T-helper 17 cell (primary cell): ENCODE results near the gene PSMD1. TPM values are rescaled to one million over a fixed set of nuclear protein-coding genes. Genes with fewer than 3 reads are reported as not detected.
"Not testable (repeated sequence)": the region's sequence is repeated elsewhere in the genome, so short reads cannot be mapped to it uniquely, and the experiment has no call there.

Experiments
- ATAC-seq: fragments of 150-1000 bp; cut with Tn5 transposase; 2 replicates; pipeline ENCODE4 v1.10.0; 2021; ENCODE audit warnings: mild to moderate bottlenecking, moderate library complexity
- DNase-seq, 3 donors: peaks; one replicate each; pipeline versions ENCODE4 v3.0.0 to v3.0.0-alpha.2; 2020 to 2021
- H3K9me3 ChIP-seq: one replicate; pipeline ENCODE4 v1.7.0; 2013; ENCODE audit warnings: low read length, mild to moderate bottlenecking; ENCODE audit not compliant: control insufficient read depth, poor library complexity, severe bottlenecking
- H3K27ac Mint-ChIP-seq: one replicate; pipeline ENCODE4 v1.8.0; 2022; ENCODE audit warnings: mild to moderate bottlenecking, moderate library complexity, mixed read lengths
- H3K27me3 Mint-ChIP-seq: one replicate; pipeline ENCODE4 v1.8.0; 2022; ENCODE audit warnings: mixed read lengths
- H3K36me3 Mint-ChIP-seq: one replicate; pipeline ENCODE4 v1.8.0; 2022; ENCODE audit warnings: low read depth, mixed read lengths
- H3K4me1 Mint-ChIP-seq: one replicate; pipeline ENCODE4 v1.8.0; 2022; ENCODE audit warnings: mild to moderate bottlenecking, mixed read lengths
- H3K4me3 Mint-ChIP-seq: one replicate; pipeline ENCODE4 v1.8.0; 2022; ENCODE audit warnings: mild to moderate bottlenecking, moderate library complexity, mixed read lengths
- total RNA-seq, 4 donors: library from RNA in 2 of 4; stranded (reverse) in 2 of 4; gene quantifications; one replicate each; pipeline ENCODE4 v1.2.3 and lab custom pipeline; 2022 to 2026

The PSMD1 gene
- total RNA-seq, 2 donors from 2014 or later: 42.8 to 43.5 TPM

DNA sequence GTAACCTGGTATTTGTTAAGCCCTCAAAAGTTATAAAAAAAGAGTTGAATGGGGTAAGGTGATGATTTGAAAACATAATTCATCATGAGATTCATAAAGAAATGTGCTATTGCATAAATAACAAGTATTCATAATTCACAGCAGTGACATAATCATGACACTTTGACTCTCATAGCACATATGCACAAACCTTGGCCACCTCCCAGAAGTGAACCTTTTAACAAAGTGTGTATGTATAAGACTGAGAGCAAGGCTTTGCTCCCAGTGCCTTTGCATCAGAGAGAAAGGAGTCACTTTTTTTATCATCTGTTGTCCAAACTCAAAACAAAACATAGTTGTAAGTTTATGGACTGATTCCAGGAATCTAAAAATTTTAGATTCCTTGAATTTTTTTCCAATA is 83.1 kb downstream of the PSMD1 start:
- H3K9me3 ChIP-seq: no peaks in the 10 kb centered on the region
- peaks cover 2% of the 10 kb centered on the region for H3K36me3 Mint-ChIP-seq
- no peak overlapping the region for H3K4me3 Mint-ChIP-seq
- peaks cover 5% of the 10 kb centered on the region for H3K4me1 Mint-ChIP-seq
- no peak for ATAC-seq
- no peaks in the 10 kb centered on the region for H3K27me3 Mint-ChIP-seq
- H3K27ac Mint-ChIP-seq: no peak overlapping the region
- no peak for DNase-seq

DNA sequence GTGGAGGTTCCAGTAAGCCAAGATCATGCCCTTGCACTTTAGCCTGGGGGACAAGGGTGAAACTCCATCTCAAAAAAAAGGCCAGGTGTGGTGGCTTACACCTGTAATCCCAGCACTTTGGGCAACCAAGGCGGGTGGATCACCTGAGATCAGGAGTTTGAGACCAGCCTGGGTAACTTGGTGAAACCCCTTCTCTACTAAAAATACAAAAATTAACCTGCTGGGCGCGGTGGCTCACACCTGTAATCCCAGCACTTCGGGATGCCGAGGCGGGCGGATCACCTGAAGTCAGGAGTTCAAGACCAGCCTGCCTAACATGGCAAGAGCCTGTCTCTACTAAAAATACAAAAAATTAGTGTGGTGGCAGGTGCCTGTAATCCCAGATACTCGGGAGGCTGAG is 84.1 kb downstream of the PSMD1 start:
- not testable (repeated sequence) for H3K4me1 Mint-ChIP-seq, H3K27me3 Mint-ChIP-seq, ATAC-seq, H3K9me3 ChIP-seq, H3K4me3 Mint-ChIP-seq, DNase-seq, H3K27ac Mint-ChIP-seq, H3K36me3 Mint-ChIP-seq

DNA sequence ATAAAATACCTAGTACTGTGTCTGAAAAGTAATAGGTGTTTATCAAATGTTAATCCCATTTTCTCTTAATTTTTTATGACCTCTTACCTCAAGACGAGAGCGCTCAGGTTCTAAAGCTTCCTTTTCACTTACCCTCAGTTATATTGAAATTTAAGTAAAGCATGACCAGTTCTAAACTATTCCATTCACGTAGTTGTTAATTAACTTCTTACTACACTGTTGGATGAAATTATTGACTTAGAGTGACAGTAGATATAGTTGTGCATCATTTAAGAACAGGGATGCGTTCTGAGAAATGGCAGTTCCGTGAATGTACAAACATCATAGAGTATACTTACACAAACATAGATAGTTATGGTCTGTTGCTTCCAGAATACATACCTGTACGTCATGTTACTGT is 88.2 kb downstream of the PSMD1 start:
- no peaks in the 10 kb centered on the region for H3K9me3 ChIP-seq
- ATAC-seq (no peak), DNase-seq (no peak)
- no peaks in the 10 kb centered on the region for H3K27me3 Mint-ChIP-seq
- H3K4me3 Mint-ChIP-seq: no peak overlapping the region
- H3K4me1 Mint-ChIP-seq: peaks cover 2% of the 10 kb centered on the region
- peaks cover 10% of the 10 kb centered on the region for H3K36me3 Mint-ChIP-seq
- no peak overlapping the region for H3K27ac Mint-ChIP-seq

DNA sequence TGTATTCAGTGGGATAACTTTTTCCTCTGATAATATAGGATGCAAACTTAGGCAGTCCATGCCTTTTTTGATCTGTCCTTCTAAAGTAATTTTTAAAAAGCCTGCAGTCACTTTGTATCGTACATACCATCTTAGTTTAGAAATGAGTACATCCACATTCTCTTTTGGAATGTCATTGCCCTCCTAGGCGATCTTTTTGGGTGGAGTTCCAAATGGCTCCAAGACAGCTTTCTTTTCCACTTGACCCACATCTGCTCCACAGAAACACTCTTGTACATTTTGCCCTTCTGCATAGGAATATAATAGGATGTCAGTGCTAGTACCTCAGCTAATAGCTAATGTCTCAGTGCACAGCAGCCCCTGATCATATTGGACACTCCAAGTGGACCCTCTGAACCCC is 90.0 kb downstream of the PSMD1 start:
- Mint-ChIP-seq H3K4me3 (no peak overlapping the region), H3K27ac (peak overlapping the region; percentile 19), H3K4me1 (no peaks in the 10 kb centered on the region), H3K36me3 (peaks cover 10% of the 10 kb centered on the region), H3K27me3 (no peaks in the 10 kb centered on the region)
- no peak for DNase-seq
- no peak for ATAC-seq
- H3K9me3 ChIP-seq: no peaks in the 10 kb centered on the region

DNA sequence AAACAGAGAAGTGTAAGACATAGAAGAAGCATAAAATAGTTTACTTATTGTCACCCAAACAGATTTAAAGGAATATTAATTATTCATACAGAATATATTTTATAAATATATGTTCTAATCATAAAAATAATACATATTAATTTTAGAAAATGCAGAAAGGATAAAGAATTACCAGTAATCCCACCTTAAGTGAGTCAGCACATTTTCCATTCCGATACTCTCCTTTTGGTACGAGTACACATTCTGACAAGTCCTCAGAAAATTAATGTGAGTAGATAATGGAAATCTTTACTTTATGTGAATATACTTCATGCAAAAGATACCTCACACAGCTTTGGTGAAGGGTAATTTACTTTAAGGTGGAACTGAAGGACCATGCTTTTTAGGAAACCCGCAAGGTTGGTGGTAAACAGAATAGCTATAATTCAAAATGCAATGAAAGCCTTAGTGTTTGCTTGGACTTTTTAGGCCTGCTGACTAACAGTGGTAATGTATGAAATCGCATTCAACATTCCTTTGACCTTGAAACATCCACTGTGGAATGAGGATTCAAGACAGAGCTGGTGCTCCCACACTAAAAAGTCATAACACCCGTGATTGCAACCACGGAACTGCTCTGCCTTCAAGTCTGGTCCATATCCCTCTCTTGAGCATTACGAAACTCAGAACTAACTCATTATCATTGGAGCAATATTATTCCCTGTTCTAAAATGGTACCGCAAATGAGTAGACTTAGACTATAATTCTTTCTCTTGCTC is 96.3 kb downstream of the PSMD1 start:
- peaks cover 9% of the 10 kb centered on the region for H3K36me3 Mint-ChIP-seq
- H3K27ac Mint-ChIP-seq: no peak overlapping the region
- ATAC-seq (no peak), DNase-seq (no peak)
- no peaks in the 10 kb centered on the region for H3K4me1 Mint-ChIP-seq
- no peaks in the 10 kb centered on the region for H3K9me3 ChIP-seq
- no peak overlapping the region for H3K4me3 Mint-ChIP-seq
- H3K27me3 Mint-ChIP-seq: no peaks in the 10 kb centered on the region

DNA sequence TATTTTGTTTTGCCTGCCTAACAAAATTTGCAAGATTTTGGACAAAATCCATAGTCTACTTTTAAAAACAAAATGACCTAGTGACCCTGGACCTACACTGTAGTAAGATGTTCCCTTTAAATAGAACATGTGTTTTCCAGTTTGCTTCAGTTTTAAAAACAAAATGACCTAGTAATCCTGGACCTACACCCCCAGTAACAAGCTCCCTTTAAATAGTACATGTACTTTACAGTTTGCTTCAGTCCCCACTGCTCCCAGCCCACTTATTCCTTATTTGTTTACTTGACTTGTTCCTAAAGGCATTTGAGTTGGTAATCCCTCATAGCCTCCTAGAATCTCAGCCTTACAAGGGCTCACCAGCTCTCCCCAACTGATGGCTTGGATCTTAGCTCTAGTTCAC is 102.6 kb downstream of the PSMD1 start:
- no peak overlapping the region for H3K4me3 Mint-ChIP-seq
- DNase-seq (no peak), ATAC-seq (no peak)
- H3K4me1 Mint-ChIP-seq: peaks cover 13% of the 10 kb centered on the region
- H3K27me3 Mint-ChIP-seq: no peaks in the 10 kb centered on the region
- no peak overlapping the region for H3K27ac Mint-ChIP-seq
- H3K9me3 ChIP-seq: no peaks in the 10 kb centered on the region
- H3K36me3 Mint-ChIP-seq: peaks cover 6% of the 10 kb centered on the region

DNA sequence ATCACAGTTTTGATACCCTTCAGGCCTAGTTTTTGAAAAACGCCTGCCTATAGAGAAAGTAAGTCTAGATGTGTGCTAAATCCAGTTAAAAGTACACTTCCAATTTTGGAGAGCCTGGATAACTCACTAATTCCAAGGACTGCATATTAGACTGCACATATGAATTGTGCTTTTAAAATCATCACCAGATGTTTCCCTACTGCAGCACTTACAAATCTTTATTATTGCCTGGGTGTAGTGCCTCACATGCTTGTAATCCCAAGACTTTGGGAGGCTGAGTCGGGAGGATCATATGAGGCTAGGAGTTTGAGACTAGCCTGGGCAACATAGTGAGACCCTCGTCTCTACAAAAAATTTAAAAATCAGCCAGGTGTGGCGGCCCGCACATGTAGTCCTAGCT is 104.0 kb downstream of the PSMD1 start:
- no peak for ATAC-seq
- H3K4me3 Mint-ChIP-seq: no peak overlapping the region
- no peak overlapping the region for H3K27ac Mint-ChIP-seq
- peaks cover 2% of the 10 kb centered on the region for H3K36me3 Mint-ChIP-seq
- peaks cover 13% of the 10 kb centered on the region for H3K4me1 Mint-ChIP-seq
- no peaks in the 10 kb centered on the region for H3K9me3 ChIP-seq
- no peaks in the 10 kb centered on the region for H3K27me3 Mint-ChIP-seq
- DNase-seq: no peak

DNA sequence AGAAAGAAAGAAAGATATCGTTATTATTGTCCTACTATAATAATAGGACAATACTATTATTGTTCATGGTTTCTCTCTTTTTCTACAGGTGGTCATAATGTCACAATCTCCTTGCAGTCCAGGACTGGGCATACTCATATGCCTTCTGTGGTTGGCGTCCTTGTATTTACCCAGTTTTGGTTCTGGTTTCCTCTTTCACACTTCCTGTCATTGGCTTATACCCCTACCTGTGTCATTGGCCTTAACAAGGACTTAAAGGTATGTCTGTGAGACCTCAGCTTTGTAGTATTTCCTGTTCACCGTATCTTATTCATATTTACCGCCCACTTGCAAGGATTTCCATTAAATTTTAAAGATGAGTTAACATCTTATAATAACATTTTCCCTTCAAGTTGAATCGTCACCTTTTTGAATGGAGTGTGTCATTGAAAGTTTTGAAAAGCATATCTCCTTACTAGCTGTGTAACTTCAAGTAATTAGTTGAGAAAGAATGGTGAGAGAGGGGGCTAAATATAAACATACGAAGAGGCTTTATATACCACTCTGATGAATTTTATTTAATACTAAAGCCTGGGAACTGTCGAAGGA is 104.7 kb downstream of the PSMD1 start:
- H3K27me3 Mint-ChIP-seq: no peaks in the 10 kb centered on the region
- H3K4me3 Mint-ChIP-seq: no peak overlapping the region
- DNase-seq (no peak), ATAC-seq (no peak)
- H3K4me1 Mint-ChIP-seq: peaks cover 13% of the 10 kb centered on the region
- peaks cover 4% of the 10 kb centered on the region for H3K36me3 Mint-ChIP-seq
- peak overlapping the region; percentile 11 for H3K27ac Mint-ChIP-seq
- H3K9me3 ChIP-seq: no peaks in the 10 kb centered on the region

DNA sequence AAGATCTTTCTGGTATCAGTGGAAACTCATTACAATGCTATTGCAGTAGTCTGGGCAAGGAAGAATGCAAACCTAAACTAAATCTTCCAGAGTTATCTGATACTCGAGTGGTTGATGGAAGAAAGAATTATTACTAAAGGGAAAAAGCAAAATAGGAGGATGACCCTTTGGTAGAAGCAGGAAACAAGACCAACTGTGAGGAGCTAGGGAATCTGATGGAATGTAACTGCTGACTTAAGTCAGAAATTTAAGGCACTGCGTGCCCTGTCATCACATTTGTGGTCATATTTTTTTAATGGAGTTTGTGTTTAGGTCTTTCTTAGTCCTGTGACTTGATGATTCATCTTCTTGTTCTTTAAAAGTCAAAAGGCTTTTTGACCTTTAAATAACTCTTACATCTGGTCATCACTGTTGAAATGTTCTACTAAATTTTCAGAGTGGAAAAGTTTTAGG is 105.2 kb downstream of the PSMD1 start:
- peaks cover 10% of the 10 kb centered on the region for H3K36me3 Mint-ChIP-seq
- peaks cover 17% of the 10 kb centered on the region for H3K4me1 Mint-ChIP-seq
- no peak overlapping the region for H3K4me3 Mint-ChIP-seq
- H3K27me3 Mint-ChIP-seq: no peaks in the 10 kb centered on the region
- DNase-seq: no peak
- ATAC-seq: no peak
- peak overlapping the region; percentile 11 for H3K27ac Mint-ChIP-seq
- H3K9me3 ChIP-seq: no peaks in the 10 kb centered on the region

DNA sequence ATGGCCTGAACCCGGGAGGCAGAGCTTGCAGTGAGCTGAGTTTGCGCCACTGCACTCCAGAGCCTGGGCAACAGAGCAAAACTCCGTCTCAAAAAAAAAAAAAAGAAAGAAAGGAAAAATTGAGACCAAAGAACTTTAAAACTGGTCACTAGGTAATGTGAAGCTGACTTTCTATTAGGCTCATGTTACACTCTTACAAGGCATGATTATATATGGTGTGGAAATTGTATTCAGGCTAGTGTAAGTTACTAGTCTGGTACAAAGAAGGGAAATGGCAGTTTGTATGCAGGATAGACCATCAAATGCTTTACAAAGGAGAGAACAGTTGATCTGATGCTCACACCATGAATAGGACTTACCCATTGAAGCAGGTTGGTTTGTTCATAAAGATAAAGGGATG is 106.3 kb downstream of the PSMD1 start:
- Mint-ChIP-seq H3K4me3 (no peak overlapping the region), H3K27me3 (no peaks in the 10 kb centered on the region), H3K4me1 (peaks cover 21% of the 10 kb centered on the region), H3K36me3 (peaks cover 13% of the 10 kb centered on the region), H3K27ac (no peak overlapping the region)
- ATAC-seq (no peak), DNase-seq (no peak)
- H3K9me3 ChIP-seq: no peaks in the 10 kb centered on the region

DNA sequence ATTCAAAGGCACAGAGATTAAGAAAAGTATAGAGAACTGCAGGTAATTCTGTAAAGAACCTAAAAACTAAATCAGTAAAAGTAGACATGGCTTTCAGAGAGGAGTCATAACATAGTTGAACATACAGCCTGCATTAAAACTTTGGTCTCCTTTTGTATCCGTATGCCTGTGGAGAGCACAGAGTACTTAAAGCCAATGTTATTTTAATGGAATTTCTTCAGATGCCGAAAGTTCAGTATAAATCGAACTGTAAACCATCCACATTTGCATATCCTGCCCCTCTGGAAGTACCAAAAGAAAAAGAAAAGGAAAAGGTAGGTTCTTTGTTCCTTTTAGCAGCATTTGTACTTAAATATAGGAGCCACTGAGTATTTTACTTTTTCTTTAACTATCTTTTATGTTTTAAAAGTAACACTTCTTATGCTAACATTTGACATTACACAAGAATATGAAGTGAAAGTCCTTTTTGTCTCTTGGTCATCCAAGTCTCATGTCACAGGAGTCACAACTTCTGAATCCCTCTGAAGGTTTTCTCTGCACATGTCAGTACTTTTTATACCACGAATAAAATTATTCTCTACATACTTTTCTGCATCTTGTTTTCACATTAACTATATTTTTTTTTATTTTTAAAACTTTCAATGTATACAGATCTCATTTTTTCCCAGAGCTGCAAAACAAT is 106.9 kb downstream of the PSMD1 start:
- Mint-ChIP-seq H3K4me1 (peaks cover 21% of the 10 kb centered on the region), H3K36me3 (peaks cover 14% of the 10 kb centered on the region), H3K4me3 (no peak overlapping the region), H3K27ac (no peak overlapping the region), H3K27me3 (no peaks in the 10 kb centered on the region)
- DNase-seq (no peak), ATAC-seq (no peak)
- no peaks in the 10 kb centered on the region for H3K9me3 ChIP-seq

DNA sequence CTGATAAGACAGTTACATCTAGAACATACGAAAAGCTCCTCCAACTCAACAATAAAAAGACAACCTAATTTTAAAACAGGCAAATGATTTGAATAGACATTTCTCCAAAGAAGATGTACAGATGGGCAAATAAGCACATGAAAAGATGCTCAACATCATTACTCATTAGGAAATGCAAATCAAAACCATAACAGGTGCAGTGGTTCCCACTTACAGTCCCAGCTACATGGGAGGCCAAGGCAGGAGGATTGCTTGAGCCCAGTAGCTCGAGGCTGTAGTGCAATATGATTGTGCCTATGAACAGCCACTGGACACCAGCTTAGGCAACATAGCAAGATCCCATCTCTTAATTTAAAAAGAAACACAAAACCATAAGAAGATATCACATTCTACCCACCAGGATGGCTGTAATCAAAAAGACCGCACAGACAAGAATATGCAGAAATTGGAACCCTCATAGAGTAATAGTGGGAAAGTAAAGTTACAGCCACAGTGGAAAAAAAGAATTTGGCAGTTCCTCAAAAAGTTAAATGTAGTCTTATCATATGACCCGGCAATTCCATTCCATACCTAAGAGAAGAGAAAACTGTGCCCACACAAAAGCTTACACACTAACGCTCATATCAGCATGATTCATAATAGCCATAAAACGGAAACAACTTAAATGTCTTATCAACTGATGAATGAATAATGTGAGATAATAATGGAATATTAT is 111.2 kb downstream of the PSMD1 start:
- ATAC-seq (no peak), DNase-seq (no peak)
- peaks cover 19% of the 10 kb centered on the region for H3K36me3 Mint-ChIP-seq
- no peak overlapping the region for H3K4me3 Mint-ChIP-seq
- H3K27ac Mint-ChIP-seq: peak overlapping the region; percentile 61
- H3K27me3 Mint-ChIP-seq: no peaks in the 10 kb centered on the region
- H3K9me3 ChIP-seq: no peaks in the 10 kb centered on the region
- H3K4me1 Mint-ChIP-seq: peaks cover 7% of the 10 kb centered on the region

DNA sequence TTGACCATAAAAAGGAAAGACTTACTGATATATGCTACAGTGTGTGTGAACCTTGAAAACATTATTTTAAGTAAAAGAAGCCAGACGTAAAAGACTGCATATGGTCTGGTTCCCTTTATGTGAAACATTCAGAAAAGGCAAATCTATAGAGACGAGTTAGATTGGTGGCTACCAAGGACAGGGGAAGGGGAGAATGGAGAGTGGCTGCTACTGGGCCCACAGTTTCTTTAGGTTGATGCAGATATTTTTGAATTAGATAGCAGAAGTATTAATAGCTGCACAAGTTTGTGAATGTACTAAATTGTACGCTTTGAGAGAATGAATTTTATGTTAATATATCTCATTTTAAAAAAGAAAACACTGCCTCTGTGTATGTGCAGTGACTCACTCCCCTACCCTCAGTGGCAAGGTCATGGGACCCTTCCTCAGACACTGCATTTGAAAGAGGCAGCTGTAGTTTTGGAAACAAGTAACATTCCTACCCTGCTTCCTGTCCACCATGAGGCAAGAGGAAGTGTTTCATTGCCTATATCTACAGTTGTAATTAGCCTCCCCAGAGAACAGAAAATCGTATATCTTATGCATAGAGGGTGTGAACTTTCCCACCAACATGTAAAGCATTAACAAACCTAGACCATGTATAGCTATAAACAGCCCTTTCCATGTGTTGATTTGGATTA is 111.9 kb downstream of the PSMD1 start:
- Mint-ChIP-seq H3K27me3 (no peaks in the 10 kb centered on the region), H3K4me3 (no peak overlapping the region), H3K4me1 (peaks cover 7% of the 10 kb centered on the region), H3K36me3 (peaks cover 17% of the 10 kb centered on the region), H3K27ac (peak overlapping the region; percentile 61)
- DNase-seq: no peak
- no peak for ATAC-seq
- no peaks in the 10 kb centered on the region for H3K9me3 ChIP-seq
